Measurements from ENCODE around the gene CUEDC2. TPM values are rescaled to one million over a fixed set of nuclear protein-coding genes. Genes with fewer than 3 reads are reported as not detected.

Gene CUEDC2
- total and polyA plus RNA-seq, 10 of the 15 experiments (the other 5 are each of a cell fraction or from before 2014, with no cell fraction given): 20.4 to 121 (median 75.0) TPM

DNA sequence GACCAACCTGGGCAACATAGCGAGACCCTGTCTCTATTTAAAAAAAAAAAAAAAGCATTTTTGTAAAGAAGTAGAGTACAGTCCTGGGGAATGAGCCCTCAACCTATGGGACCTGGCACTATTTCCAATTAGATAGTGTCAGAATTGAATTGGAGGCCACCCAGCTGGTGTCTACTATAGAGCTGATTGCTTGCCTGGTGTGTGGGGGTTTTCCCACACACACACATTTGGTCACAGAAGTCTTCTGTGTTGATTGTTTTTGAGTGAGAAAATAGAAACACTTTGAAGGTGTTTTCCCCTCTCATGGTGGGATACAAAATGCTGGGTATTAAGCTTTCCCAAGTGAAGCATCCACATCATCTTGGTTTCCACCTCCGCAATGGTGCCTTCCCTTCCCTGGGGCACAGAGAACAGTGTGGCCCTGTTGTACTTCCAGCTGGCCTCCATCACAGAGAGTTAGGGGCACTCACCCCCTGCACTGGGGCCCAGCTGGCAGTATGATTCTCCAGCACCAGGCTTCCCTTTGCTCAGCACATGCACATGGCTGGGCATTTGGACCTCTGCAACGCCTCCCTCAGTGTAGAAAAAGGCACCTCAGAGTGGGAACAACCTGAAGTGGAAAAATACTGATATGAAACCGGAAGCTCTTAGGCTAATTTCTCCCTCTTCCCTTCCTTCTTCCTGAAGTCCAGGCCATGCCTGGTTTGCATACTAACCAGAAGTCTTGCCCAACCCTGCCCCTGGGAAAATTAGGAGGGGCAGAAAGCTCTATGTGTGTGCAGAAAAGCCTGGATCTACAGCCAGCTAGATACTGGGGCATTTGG, 47.6 kb downstream of the CUEDC2 start:
- intact Hi-C loops (cut with micrococcal nuclease; ENCODE audit: unreplicated experiment) (no loop called here), in situ Hi-C loops (cut with MboI) (no loop called here)
- Histone ChIP-seq H3K9ac (ENCODE audit: control insufficient read depth, insufficient read depth, low read length) (no peak overlapping the region), H3K4me1 (ENCODE audit: control insufficient read depth, insufficient read depth, low read length) (peaks cover 13% of the 10 kb centered on the region), H3K9me3 (replicated peaks; ENCODE audit: control insufficient read depth, insufficient read depth, low read length) (no peaks in the 10 kb centered on the region), H3K4me3 (no peak overlapping the region), H3K27me3 (replicated peaks in 1 of 2; ENCODE audit: control insufficient read depth in 2 of 2, insufficient read depth in 2 of 2, low read length in 1 of 2) (no peaks in the 10 kb centered on the region), H3K36me3 (ENCODE audit: control insufficient read depth in 2 of 2, insufficient read depth in 2 of 2, low read length in 1 of 2) (peaks cover 7 to 15% of the 10 kb centered on the region in 2 experiments; a peak in 3 of 4 replicates), H3K79me2 (ENCODE audit: control insufficient read depth, insufficient read depth, low read length) (no peaks in the 10 kb centered on the region), H3K4me2 (ENCODE audit: control insufficient read depth, insufficient read depth) (peak overlapping the region; percentile 13; the same call in 1 of the 2 replicates), H3K27ac (ENCODE audit: control insufficient read depth, insufficient read depth) (no peak overlapping the region; the same call in 1 of the 2 replicates), H4K20me1 (ENCODE audit: control insufficient read depth, insufficient read depth) (no peaks in the 10 kb centered on the region), H2AFZ (ENCODE audit: control insufficient read depth, low read depth, low read length) (no peak overlapping the region)
- ChIA-PET POLR2A (interaction anchor here (0.7 to 1.8 kb wide), 8 partner anchors 9 to 307 kb away, joined by 3 to 12 read pairs (median 3); partner anchors contain the start of gene ACTR1A), CTCF (interaction anchor here (0.6 to 4.3 kb wide), 18 partner anchors 12 to 1046 kb away, joined by 3 to 52 read pairs (median 6); partner anchors contain the start of gene NFKB2), RAD21 (ENCODE audit: unreplicated experiment) (interaction anchor here (0.9 to 2.4 kb wide), 11 partner anchors 9 to 215 kb away, joined by 3 to 14 read pairs (median 5); partner anchors contain the start of gene NFKB2), SMC1A (ENCODE audit: uncharacterized antibody, unreplicated experiment) (interaction anchor here (1.1 to 2.0 kb wide), 8 partner anchors 8 to 207 kb away, joined by 3 to 8 read pairs (median 4); no protein-coding TSS in a partner anchor)
- no peak for TF ChIP-seq JUNB (IDR thresholded peaks at IDR 0.05)
- TF ChIP-seq IKZF2 (IDR thresholded peaks at IDR 0.05): 0 out of 4 replicates have a peak, but pooled peaks of 1 of the 2 experiments have one; percentile 9
- TF ChIP-seq EED (IDR thresholded peaks at IDR 0.05; ENCODE audit: low read depth): 0 out of 2 replicates have a peak, but pooled peaks have one; percentile 13
- peak; percentile 2; the same call in 1 of the 2 replicates for TF ChIP-seq RUNX3 (IDR thresholded peaks at IDR 0.05; ENCODE audit: low read length)
- FAIRE-seq (no peak), ATAC-seq (peak; percentile 71), DNase-seq (ENCODE audit: low read depth, low spot score) (no peak)
- 53% methylated on average over 4 of the region's 4 CpGs for WGBS (ENCODE audit: insufficient coverage, insufficient replicate concordance, low lambda C conversion rate, missing lambda C conversion rate)
- BruUV-seq (replicated peaks): no TSS peak

DNA sequence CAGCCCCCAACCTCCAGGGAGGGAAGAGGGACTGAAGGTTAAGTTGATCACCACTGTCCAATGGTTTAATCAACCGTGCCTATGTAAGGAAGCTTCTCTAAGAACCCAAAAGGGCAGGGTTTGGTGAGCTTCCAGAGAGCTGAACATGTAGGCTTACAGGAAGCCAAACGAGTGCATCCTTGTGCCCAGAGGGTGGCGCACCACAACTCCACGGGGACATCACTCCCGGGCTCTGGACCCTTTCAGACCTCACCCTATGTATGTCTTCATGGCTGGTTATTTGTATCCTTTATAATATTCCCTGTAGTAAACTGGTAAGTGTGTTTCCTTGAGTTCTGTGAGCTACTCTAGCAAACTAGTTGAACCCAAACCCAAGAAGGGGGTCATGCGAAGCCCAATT, 48.3 kb downstream of the CUEDC2 start:
- Histone ChIP-seq H3K9ac (ENCODE audit: control insufficient read depth, insufficient read depth, low read length) (no peak overlapping the region), H3K9me3 (replicated peaks; ENCODE audit: control insufficient read depth, insufficient read depth, low read length) (no peaks in the 10 kb centered on the region), H3K79me2 (ENCODE audit: control insufficient read depth, insufficient read depth, low read length) (no peaks in the 10 kb centered on the region), H4K20me1 (ENCODE audit: control insufficient read depth, insufficient read depth) (no peaks in the 10 kb centered on the region), H3K4me1 (ENCODE audit: control insufficient read depth, insufficient read depth, low read length) (peaks cover 13% of the 10 kb centered on the region), H3K4me3 (no peak overlapping the region), H3K36me3 (ENCODE audit: control insufficient read depth in 2 of 2, insufficient read depth in 2 of 2, low read length in 1 of 2) (peaks cover 7 to 18% of the 10 kb centered on the region in 2 experiments), H2AFZ (ENCODE audit: control insufficient read depth, low read depth, low read length) (no peak overlapping the region), H3K4me2 (ENCODE audit: control insufficient read depth, insufficient read depth) (no peak overlapping the region), H3K27me3 (replicated peaks in 1 of 2; ENCODE audit: control insufficient read depth in 2 of 2, insufficient read depth in 2 of 2, low read length in 1 of 2) (no peaks in the 10 kb centered on the region), H3K27ac (ENCODE audit: control insufficient read depth, insufficient read depth) (no peak overlapping the region)
- ChIA-PET CTCF (interaction anchor here (0.6 to 4.3 kb wide), 16 partner anchors 13 to 215 kb away, joined by 3 to 52 read pairs (median 6); partner anchors contain the start of gene NFKB2), RAD21 (ENCODE audit: unreplicated experiment) (interaction anchor here (0.6 to 2.4 kb wide), 9 partner anchors 12 to 215 kb away, joined by 3 to 14 read pairs (median 5); no protein-coding TSS in a partner anchor), SMC1A (ENCODE audit: uncharacterized antibody, unreplicated experiment) (interaction anchor here (0.8 to 2.0 kb wide), 5 partner anchors 34 to 218 kb away, joined by 3 to 8 read pairs (median 3); no protein-coding TSS in a partner anchor), POLR2A (interaction anchor here (0.6 to 1.8 kb wide), 5 partner anchors 10 to 226 kb away, joined by 3 to 12 read pairs (median 3); partner anchors contain the start of gene ACTR1A)
- DNase-seq (ENCODE audit: low read depth, low spot score) (no peak), ATAC-seq (peak; percentile 59), FAIRE-seq (no peak)
- BruUV-seq (replicated peaks): no TSS peak
- in situ Hi-C loops (cut with MboI): no loop called here
- WGBS (ENCODE audit: insufficient coverage, insufficient replicate concordance, low lambda C conversion rate, missing lambda C conversion rate): 72% methylated on average over 6 of the region's 6 CpGs
- TF ChIP-seq SRF (IDR thresholded peaks at IDR 0.05; ENCODE audit: low read depth in 2 of 2, low read length in 2 of 2) (no peak), SMC3 (IDR thresholded peaks at IDR 0.05; ENCODE audit: borderline replicate concordance, low read length) (0 out of 2 replicates have a peak, but pooled peaks have one; percentile 14), NFYB (IDR thresholded peaks at IDR 0.05; ENCODE audit: insufficient read depth, low read depth, low read length) (no peak)
- TF ChIP-seq, protein P1, sequence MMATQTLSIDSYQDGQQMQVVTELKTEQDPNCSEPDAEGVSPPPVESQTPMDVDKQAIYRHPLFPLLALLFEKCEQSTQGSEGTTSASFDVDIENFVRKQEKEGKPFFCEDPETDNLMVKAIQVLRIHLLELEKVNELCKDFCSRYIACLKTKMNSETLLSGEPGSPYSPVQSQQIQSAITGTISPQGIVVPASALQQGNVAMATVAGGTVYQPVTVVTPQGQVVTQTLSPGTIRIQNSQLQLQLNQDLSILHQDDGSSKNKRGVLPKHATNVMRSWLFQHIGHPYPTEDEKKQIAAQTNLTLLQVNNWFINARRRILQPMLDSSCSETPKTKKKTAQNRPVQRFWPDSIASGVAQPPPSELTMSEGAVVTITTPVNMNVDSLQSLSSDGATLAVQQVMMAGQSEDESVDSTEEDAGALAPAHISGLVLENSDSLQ (IDR thresholded peaks at IDR 0.05): no peak
- TF ChIP-seq, protein P2, sequence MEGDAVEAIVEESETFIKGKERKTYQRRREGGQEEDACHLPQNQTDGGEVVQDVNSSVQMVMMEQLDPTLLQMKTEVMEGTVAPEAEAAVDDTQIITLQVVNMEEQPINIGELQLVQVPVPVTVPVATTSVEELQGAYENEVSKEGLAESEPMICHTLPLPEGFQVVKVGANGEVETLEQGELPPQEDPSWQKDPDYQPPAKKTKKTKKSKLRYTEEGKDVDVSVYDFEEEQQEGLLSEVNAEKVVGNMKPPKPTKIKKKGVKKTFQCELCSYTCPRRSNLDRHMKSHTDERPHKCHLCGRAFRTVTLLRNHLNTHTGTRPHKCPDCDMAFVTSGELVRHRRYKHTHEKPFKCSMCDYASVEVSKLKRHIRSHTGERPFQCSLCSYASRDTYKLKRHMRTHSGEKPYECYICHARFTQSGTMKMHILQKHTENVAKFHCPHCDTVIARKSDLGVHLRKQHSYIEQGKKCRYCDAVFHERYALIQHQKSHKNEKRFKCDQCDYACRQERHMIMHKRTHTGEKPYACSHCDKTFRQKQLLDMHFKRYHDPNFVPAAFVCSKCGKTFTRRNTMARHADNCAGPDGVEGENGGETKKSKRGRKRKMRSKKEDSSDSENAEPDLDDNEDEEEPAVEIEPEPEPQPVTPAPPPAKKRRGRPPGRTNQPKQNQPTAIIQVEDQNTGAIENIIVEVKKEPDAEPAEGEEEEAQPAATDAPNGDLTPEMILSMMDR (IDR thresholded peaks at IDR 0.05 in 2 of 3, conservative IDR thresholded peaks at IDR 0.05 in 1 of 3; ENCODE audit: control insufficient read depth in 2 of 3, extremely low read depth in 1 of 3, insufficient read depth in 1 of 3, low read depth in 3 of 3, low read length in 3 of 3): peak in 1 of 3 experiments; percentile 26; a peak in 3 of 6 replicates
- intact Hi-C loops (cut with micrococcal nuclease; ENCODE audit: unreplicated experiment): no loop called here
